ENCODE measurements around the gene PDE11A. TPM values are rescaled to one million over a fixed set of nuclear protein-coding genes. Genes with fewer than 3 reads are reported as not detected.

The PDE11A gene
- total and polyA plus RNA-seq, 8 donors: under 0.01 to 0.87 (median 0.40) TPM; not detected in 2

GRCh38 chr2:177873915-177874314, 198.7 kb downstream of the PDE11A start:
- Histone ChIP-seq H3K36me3 (no peaks in the 10 kb centered on the region), H3K27ac (no peak overlapping the region), H3K9me3 (no peaks in the 10 kb centered on the region), H3K4me3 (no peak overlapping the region), H3K27me3 (no peaks in the 10 kb centered on the region), H3K4me1 (no peaks in the 10 kb centered on the region)
- intact Hi-C loops (cut with DNase I; ENCODE audit: low total_unique reads): no loop called here
- 29 to 52% (median 40%) methylated on average over 1 of the region's 1 CpG for WGBS, 5 donors
- DNase-seq: no peak
- no peak for TF ChIP-seq EP300 (IDR thresholded peaks at IDR 0.05)
- TF ChIP-seq POLR2AphosphoS5 (IDR thresholded peaks at IDR 0.05): no peak
- no peak for TF ChIP-seq CTCF (IDR thresholded peaks at IDR 0.05)
- no peak for TF ChIP-seq POLR2A (IDR thresholded peaks at IDR 0.05)

- H3K9me3 ChIP-seq: no peaks in the 10 kb centered on the region
- no peak overlapping the region for H3K4me3 ChIP-seq
- H3K27ac ChIP-seq: no peak overlapping the region
- no peaks in the 10 kb centered on the region for H3K4me1 ChIP-seq
- no peak for DNase-seq
- H3K36me3 ChIP-seq: no peaks in the 10 kb centered on the region
- intact Hi-C loops (cut with DNase I; ENCODE audit: low total_unique reads): no loop called here
- H3K27me3 ChIP-seq: no peaks in the 10 kb centered on the region
- no peak for TF ChIP-seq CTCF (IDR thresholded peaks at IDR 0.05)
- TF ChIP-seq EP300 (IDR thresholded peaks at IDR 0.05): no peak
- no peak for TF ChIP-seq POLR2AphosphoS5 (IDR thresholded peaks at IDR 0.05)
- TF ChIP-seq POLR2A (IDR thresholded peaks at IDR 0.05): no peak
These were observed 200.3 kb downstream of the PDE11A start for GRCh38 chr2:177872286-177872685.

GRCh38 chr2:177869912-177870311, 202.7 kb downstream of the PDE11A start:
- intact Hi-C loops (cut with DNase I; ENCODE audit: low total_unique reads): no loop called here
- DNase-seq: no peak
- no peak for TF ChIP-seq EP300 (IDR thresholded peaks at IDR 0.05)
- no peak for TF ChIP-seq CTCF (IDR thresholded peaks at IDR 0.05)
- TF ChIP-seq POLR2AphosphoS5 (IDR thresholded peaks at IDR 0.05): no peak
- no peak for TF ChIP-seq POLR2A (IDR thresholded peaks at IDR 0.05)
- no peaks in the 10 kb centered on the region for H3K9me3 ChIP-seq
- H3K4me3 ChIP-seq: no peak overlapping the region
- H3K27me3 ChIP-seq: no peaks in the 10 kb centered on the region
- no peak overlapping the region for H3K27ac ChIP-seq
- no peaks in the 10 kb centered on the region for H3K4me1 ChIP-seq
- WGBS, 5 donors: 68 to 79% (median 75%) methylated on average over 3 of the region's 3 CpGs
- H3K36me3 ChIP-seq: no peaks in the 10 kb centered on the region

GRCh38 chr2:177869209-177869608, 203.4 kb downstream of the PDE11A start:
- TF ChIP-seq POLR2A (IDR thresholded peaks at IDR 0.05) (no peak), CTCF (IDR thresholded peaks at IDR 0.05) (no peak), EP300 (IDR thresholded peaks at IDR 0.05) (no peak), POLR2AphosphoS5 (IDR thresholded peaks at IDR 0.05) (no peak)
- no peaks in the 10 kb centered on the region for H3K36me3 ChIP-seq
- no peak overlapping the region for H3K4me3 ChIP-seq
- H3K27me3 ChIP-seq: no peaks in the 10 kb centered on the region
- DNase-seq: no peak
- intact Hi-C loops (cut with DNase I; ENCODE audit: low total_unique reads): no loop called here
- no peaks in the 10 kb centered on the region for H3K9me3 ChIP-seq
- no peak overlapping the region for H3K27ac ChIP-seq
- 66 to 82% (median 71%) methylated on average over 3 of the region's 3 CpGs for WGBS, 5 donors
- H3K4me1 ChIP-seq: no peaks in the 10 kb centered on the region
